Testis (tissue), 2 donors: ENCODE data around the gene HSPB2.

Source experiments
- POLR2A ChIP-seq: fragments of 450-650 bp; IDR thresholded peaks from one replicate; pipeline ENCODE4 v1.6.1; 2017; ENCODE audit warnings: antibody characterized with exemption, mild to moderate bottlenecking, moderate library complexity
- TF ChIP-seq, protein P1 (sequence below), 3 experiments: fragments of 450-650 bp in 2 of 3; fragments of 200-600 bp in 1 of 3; sonication (generic) in 1 of 3; IDR thresholded peaks; one replicate each; pipeline ENCODE4 v1.5.1; 2016 to 2019; ENCODE audit warnings: antibody characterized with exemption in 3 of 3, mild to moderate bottlenecking in 2 of 3, moderate library complexity in 1 of 3

DNA sequence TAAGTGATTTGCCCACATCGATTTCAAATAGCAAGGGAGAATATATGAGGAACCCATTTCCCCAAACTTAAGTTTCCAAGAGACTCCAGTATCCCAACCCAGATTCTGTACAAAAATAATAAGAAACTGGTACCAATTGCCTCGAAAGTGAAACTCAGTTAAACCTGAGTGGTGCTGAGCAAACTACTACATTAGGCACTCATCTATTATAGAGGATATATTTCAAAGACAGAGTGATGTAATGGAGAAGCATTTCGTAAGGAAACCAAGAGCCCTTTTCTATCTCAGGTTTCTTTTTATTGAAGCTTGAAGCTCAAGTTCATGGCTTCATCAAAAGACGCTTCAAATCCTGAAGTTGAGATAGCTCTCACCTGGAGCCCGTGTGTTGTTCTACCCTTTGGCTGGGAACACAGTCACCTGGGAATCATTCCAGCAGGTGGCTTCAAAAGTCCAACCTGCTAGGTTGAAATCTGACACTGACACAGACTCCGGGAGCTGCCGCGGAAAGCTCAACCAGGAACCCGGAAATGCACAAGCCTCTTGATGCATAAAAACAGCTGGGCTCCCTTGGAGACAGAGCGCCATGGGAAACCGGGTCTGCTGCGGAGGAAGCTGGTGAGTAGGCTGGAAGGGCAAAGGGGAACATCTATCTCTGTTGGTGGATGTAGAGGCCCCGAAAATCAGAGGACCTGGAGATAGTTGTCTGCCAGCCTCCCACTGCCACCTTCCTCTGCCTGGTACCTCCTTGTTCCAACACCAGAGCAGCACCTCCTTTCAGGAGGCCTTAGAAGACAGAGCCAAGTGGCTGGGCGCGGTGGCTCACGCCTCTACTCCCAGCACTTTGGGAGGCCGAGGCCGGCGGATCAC is 6.1 kb downstream of the HSPB2 start, which contains the start of gene C11orf52:
- TF ChIP-seq, protein P1, sequence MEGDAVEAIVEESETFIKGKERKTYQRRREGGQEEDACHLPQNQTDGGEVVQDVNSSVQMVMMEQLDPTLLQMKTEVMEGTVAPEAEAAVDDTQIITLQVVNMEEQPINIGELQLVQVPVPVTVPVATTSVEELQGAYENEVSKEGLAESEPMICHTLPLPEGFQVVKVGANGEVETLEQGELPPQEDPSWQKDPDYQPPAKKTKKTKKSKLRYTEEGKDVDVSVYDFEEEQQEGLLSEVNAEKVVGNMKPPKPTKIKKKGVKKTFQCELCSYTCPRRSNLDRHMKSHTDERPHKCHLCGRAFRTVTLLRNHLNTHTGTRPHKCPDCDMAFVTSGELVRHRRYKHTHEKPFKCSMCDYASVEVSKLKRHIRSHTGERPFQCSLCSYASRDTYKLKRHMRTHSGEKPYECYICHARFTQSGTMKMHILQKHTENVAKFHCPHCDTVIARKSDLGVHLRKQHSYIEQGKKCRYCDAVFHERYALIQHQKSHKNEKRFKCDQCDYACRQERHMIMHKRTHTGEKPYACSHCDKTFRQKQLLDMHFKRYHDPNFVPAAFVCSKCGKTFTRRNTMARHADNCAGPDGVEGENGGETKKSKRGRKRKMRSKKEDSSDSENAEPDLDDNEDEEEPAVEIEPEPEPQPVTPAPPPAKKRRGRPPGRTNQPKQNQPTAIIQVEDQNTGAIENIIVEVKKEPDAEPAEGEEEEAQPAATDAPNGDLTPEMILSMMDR (IDR thresholded peaks at IDR 0.05) = no peak
- TF ChIP-seq POLR2A = no peak
